Type B pancreatic cell (in vitro differentiated cells): ENCODE measurements around the gene HRG. TPM values are rescaled to one million over a fixed set of nuclear protein-coding genes. Genes with fewer than 3 reads are reported as not detected.

Experiments used
- DNase-seq: peaks from one replicate; pipeline ENCODE4 v3.0.0; 2021; ENCODE audit warnings: mixed read lengths; ENCODE audit not compliant: unreplicated experiment; ENCODE audit errors: extremely low spot score
- H3K27ac Mint-ChIP-seq: 2 replicates; pipeline ENCODE4 v1.8.0; 2021; ENCODE audit warnings: mild to moderate bottlenecking, mixed read lengths
- H3K27me3 Mint-ChIP-seq: 2 replicates; pipeline ENCODE4 v1.8.0; 2021; ENCODE audit warnings: mixed read lengths
- H3K36me3 Mint-ChIP-seq: 2 replicates; pipeline ENCODE4 v1.8.0; 2021; ENCODE audit warnings: mixed read lengths
- H3K4me1 Mint-ChIP-seq: one replicate; pipeline ENCODE4 v1.8.0; 2021; ENCODE audit warnings: mixed read lengths; ENCODE audit not compliant: unreplicated experiment
- H3K4me3 Mint-ChIP-seq: 2 replicates; pipeline ENCODE4 v1.8.0; 2021; ENCODE audit warnings: mild to moderate bottlenecking, mixed read lengths
- H3K9me3 Mint-ChIP-seq: 2 replicates; pipeline ENCODE4 v1.8.0; 2021; ENCODE audit warnings: mixed read lengths
- CTCF ChIP-seq: fragments of 200-600 bp; sonication (generic); conservative IDR thresholded peaks from 2 replicates; pipeline ENCODE4 v1.5.0; 2021; ENCODE audit warnings: antibody characterized with exemption, mild to moderate bottlenecking
- total RNA-seq: library from RNA; stranded (reverse); gene quantifications from 2 replicates; pipeline ENCODE4 v1.2.1, GENCODE V29; 2021; ENCODE audit warnings: low replicate concordance

Gene HRG
- total RNA-seq, 1 donor from 2014 or later: not detected

- Mint-ChIP-seq H3K9me3 (no peaks in the 10 kb centered on the region), H3K27ac (no peak overlapping the region)
Measured at GRCh38 chr3:186620213-186621092, 45.4 kb upstream of the HRG start.

GRCh38 chr3:186621894-186622650, 43.7 kb upstream of the HRG start:
- Mint-ChIP-seq H3K27me3 (peaks cover 38% of the 10 kb centered on the region), H3K36me3 (no peaks in the 10 kb centered on the region), H3K9me3 (no peaks in the 10 kb centered on the region), H3K4me1 (peaks cover 2% of the 10 kb centered on the region), H3K4me3 (no peak overlapping the region), H3K27ac (no peak overlapping the region)
- no peak for DNase-seq
- TF ChIP-seq CTCF: no peak

More at GRCh38 chr3:186620213-186621092, 45.4 kb upstream of the HRG start:
- Mint-ChIP-seq H3K27me3 (peaks cover 46% of the 10 kb centered on the region), H3K4me1 (peaks cover 5% of the 10 kb centered on the region), H3K36me3 (no peaks in the 10 kb centered on the region), H3K4me3 (no peak overlapping the region)
- TF ChIP-seq CTCF: no peak
- no peak for DNase-seq

- no peak overlapping the region for H3K4me3 Mint-ChIP-seq
Measured at GRCh38 chr3:186622651-186623310, 43.0 kb upstream of the HRG start.

GRCh38 chr3:186624598-186624997, 41.2 kb upstream of the HRG start:
- H3K9me3 Mint-ChIP-seq: no peaks in the 10 kb centered on the region
- peaks cover 26% of the 10 kb centered on the region for H3K27me3 Mint-ChIP-seq
- no peak for DNase-seq
- no peaks in the 10 kb centered on the region for H3K4me1 Mint-ChIP-seq
- H3K36me3 Mint-ChIP-seq: no peaks in the 10 kb centered on the region
- no peak for TF ChIP-seq CTCF
- H3K4me3 Mint-ChIP-seq: no peak overlapping the region
- H3K27ac Mint-ChIP-seq: no peak overlapping the region

More at GRCh38 chr3:186622651-186623310, 43.0 kb upstream of the HRG start:
- Mint-ChIP-seq H3K9me3 (no peaks in the 10 kb centered on the region), H3K27me3 (peaks cover 31% of the 10 kb centered on the region), H3K36me3 (no peaks in the 10 kb centered on the region), H3K27ac (no peak overlapping the region), H3K4me1 (no peaks in the 10 kb centered on the region)
- TF ChIP-seq CTCF: no peak
- no peak for DNase-seq

GRCh38 chr3:186625600-186626042, 40.2 kb upstream of the HRG start:
- Mint-ChIP-seq H3K27ac (no peak overlapping the region), H3K4me1 (no peaks in the 10 kb centered on the region), H3K9me3 (no peaks in the 10 kb centered on the region), H3K27me3 (peaks cover 27% of the 10 kb centered on the region), H3K4me3 (no peak overlapping the region), H3K36me3 (no peaks in the 10 kb centered on the region)
- no peak for TF ChIP-seq CTCF
- DNase-seq: no peak
